ENCODE measurements around the gene SORL1-AS1.

Gene SORL1-AS1

GRCh38 chr11:121391914-121392313 lies 60.9 kb downstream of the SORL1-AS1 start:
- DNase-seq (ENCODE audit: low read depth): no peak

GRCh38 chr11:121389651-121390050 lies 63.1 kb downstream of the SORL1-AS1 start:
- DNase-seq (ENCODE audit: low read depth): no peak
